ENCODE data around the gene NKIRAS2. TPM values are rescaled to one million over a fixed set of nuclear protein-coding genes. Genes with fewer than 3 reads are reported as not detected.

Gene NKIRAS2
- total and polyA plus RNA-seq, 10 donors, result 11.3 to 38.8 (median 22.7) TPM

DNA sequence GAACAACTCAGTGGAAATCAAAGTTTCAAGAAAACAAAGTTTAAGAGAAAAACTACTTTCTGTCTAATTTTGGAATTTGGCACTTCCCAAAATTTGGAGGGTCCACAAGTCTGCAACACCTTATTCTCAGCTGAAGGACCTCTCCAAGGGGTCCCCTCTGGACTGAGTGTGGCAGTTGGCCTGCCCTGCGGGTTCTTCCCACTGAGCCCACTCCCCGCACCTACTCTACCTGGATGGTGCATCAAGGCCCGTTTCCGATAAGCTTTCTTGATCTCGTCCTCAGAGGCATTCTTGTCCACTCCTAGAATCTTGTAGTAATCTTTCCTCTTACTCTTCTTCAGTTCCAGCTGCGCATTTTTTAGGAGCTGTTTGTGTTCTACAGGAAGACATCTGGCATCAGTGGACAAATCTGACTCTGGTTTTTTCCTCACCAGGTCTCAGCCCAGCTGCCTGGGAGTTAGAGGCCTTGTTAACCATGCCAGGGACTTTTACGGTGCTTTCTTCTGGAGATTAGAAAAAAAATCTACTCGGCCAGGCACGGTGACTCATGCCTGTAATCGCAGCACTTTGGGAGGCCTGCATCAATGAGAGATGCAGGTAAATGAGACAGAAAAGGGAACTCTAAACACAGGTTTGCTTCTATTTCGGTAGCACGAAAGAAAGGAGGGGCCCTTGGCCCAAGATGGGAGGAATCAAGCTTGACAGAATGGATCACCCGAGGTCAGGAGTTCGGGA lies 37.7 kb upstream of the NKIRAS2 start:
- H3K27me3 ChIP-seq (replicated peaks in 1 of 7), result no peaks in the 10 kb centered on the region
- TF ChIP-seq POLR2A (IDR thresholded peaks at IDR 0.05), result no peak
- intact Hi-C loops (cut with DNase I; ENCODE audit: low total_unique reads), result no loop called here
- peaks cover 3 to 100% (median 92%) of the 10 kb centered on the region in 6 donors for H3K36me3 ChIP-seq
- no peak overlapping the region for H3K27ac ChIP-seq
- no peak for DNase-seq
- H3K9me3 ChIP-seq, result no peaks in the 10 kb centered on the region
- H3K4me3 ChIP-seq, result no peak overlapping the region
- peaks cover 0 to 11% (median 2%) of the 10 kb centered on the region in 6 donors for H3K4me1 ChIP-seq
- 90 to 94% (median 92%) methylated on average over 14 of the region's 14 CpGs for WGBS, 5 donors

DNA sequence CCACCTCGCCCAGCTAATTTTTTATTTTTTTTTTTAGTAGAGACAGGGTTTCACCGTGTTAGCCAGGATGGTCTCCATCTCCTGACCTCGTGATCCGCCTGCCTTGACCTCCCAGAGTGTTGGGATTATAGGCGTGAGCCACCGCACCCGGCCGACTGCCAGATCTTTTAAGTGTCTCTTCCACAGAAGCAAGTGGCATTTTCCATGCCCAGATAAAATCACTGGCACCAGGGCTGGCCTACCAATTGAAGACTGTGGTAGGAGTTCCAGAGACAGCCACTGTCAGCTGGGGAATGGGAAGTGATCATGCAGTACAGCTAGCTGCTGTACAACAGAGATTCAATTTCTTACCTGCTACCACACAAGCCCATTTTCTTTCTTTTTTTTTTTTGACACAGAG lies 35.4 kb upstream of the NKIRAS2 start:
- intact Hi-C loops (cut with DNase I; ENCODE audit: low total_unique reads), result no loop called here
- no peak for DNase-seq
- H3K36me3 ChIP-seq, result peaks cover 8 to 100% (median 93%) of the 10 kb centered on the region in 6 donors

DNA sequence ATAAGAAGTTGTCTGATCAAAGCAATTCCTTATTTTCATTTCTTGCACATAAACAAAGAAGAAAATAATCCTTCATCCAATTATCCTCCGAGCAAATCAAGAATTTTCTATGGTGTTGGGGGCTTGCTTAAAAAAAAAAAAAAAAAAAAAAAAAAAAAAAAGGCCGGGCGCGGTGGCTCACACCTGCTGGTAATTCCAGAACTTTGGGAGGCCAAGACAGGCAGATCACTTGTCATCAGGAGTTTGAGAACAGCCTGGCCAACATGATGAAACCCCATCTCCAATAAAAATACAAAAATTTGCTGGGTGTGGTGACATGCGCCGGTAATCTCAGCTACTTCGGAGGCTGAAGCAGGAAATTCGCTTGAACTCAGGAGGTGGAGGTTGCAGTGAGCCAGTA lies 34.0 kb upstream of the NKIRAS2 start:
- WGBS, 5 donors, result 92 to 98% (median 97%) methylated on average over 8 of the region's 8 CpGs
- no peak overlapping the region for H3K4me3 ChIP-seq
- H3K27me3 ChIP-seq (replicated peaks in 1 of 7), result no peaks in the 10 kb centered on the region
- H3K27ac ChIP-seq, result no peak overlapping the region
- intact Hi-C loops (cut with DNase I; ENCODE audit: low total_unique reads), result no loop called here
- no peak for TF ChIP-seq POLR2A (IDR thresholded peaks at IDR 0.05)
- TF ChIP-seq, protein P1, sequence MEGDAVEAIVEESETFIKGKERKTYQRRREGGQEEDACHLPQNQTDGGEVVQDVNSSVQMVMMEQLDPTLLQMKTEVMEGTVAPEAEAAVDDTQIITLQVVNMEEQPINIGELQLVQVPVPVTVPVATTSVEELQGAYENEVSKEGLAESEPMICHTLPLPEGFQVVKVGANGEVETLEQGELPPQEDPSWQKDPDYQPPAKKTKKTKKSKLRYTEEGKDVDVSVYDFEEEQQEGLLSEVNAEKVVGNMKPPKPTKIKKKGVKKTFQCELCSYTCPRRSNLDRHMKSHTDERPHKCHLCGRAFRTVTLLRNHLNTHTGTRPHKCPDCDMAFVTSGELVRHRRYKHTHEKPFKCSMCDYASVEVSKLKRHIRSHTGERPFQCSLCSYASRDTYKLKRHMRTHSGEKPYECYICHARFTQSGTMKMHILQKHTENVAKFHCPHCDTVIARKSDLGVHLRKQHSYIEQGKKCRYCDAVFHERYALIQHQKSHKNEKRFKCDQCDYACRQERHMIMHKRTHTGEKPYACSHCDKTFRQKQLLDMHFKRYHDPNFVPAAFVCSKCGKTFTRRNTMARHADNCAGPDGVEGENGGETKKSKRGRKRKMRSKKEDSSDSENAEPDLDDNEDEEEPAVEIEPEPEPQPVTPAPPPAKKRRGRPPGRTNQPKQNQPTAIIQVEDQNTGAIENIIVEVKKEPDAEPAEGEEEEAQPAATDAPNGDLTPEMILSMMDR (IDR thresholded peaks at IDR 0.05 in 8 of 11, conservative IDR thresholded peaks at IDR 0.05 in 3 of 11), result no peak
- no peak for TF ChIP-seq POLR2AphosphoS5 (IDR thresholded peaks at IDR 0.05)
- no peak for DNase-seq
- H3K9me3 ChIP-seq, result no peaks in the 10 kb centered on the region
- peaks cover 0 to 11% (median 0%) of the 10 kb centered on the region in 6 donors for H3K4me1 ChIP-seq
- H3K36me3 ChIP-seq, result peaks cover 7 to 100% (median 95%) of the 10 kb centered on the region in 6 donors

More for the DNA sequence above, 35.4 kb upstream of the NKIRAS2 start:
- Histone ChIP-seq H3K4me3 (no peak overlapping the region), H3K27me3 (replicated peaks in 1 of 7) (no peaks in the 10 kb centered on the region), H3K4me1 (peaks cover 0 to 11% (median 0%) of the 10 kb centered on the region in 6 donors), H3K27ac (no peak overlapping the region), H3K9me3 (no peaks in the 10 kb centered on the region)
- TF ChIP-seq POLR2AphosphoS5 (IDR thresholded peaks at IDR 0.05), result peak in 2 of 3 donors; percentile 2 to 36
- TF ChIP-seq, protein P1 (IDR thresholded peaks at IDR 0.05 in 8 of 11, conservative IDR thresholded peaks at IDR 0.05 in 3 of 11), result no peak
- WGBS, 5 donors, result 71 to 89% (median 85%) methylated on average over 8 of the region's 8 CpGs

DNA sequence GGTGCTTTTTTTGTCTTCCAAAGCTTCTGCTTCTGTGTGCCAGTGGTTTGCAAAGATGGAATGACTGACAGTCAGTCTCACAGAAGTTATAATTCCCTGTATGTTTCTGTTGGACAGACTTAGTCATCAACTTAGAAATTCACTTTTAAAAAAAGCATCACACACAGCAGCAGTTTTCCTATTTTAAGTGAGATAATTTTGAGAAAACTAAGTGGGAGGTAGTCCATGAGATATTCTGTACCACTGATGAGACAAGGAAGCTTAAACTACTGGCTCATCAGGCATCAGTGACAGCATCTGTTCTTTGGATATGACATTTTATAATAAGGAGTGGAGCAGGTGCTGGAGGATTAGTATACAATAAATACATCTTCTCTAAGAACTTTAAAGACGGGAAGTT lies 33.3 kb upstream of the NKIRAS2 start:
- no peak for DNase-seq
- Histone ChIP-seq H3K4me1 (peaks cover 0 to 11% (median 0%) of the 10 kb centered on the region in 6 donors), H3K36me3 (peaks cover 7 to 100% (median 95%) of the 10 kb centered on the region in 6 donors), H3K9me3 (no peaks in the 10 kb centered on the region), H3K4me3 (no peak overlapping the region), H3K27me3 (replicated peaks in 1 of 7) (no peaks in the 10 kb centered on the region), H3K27ac (no peak overlapping the region)
- WGBS, 5 donors, result 92 to 100% (median 98%) methylated on average over 1 of the region's 1 CpG
- TF ChIP-seq, protein P1 (IDR thresholded peaks at IDR 0.05 in 8 of 11, conservative IDR thresholded peaks at IDR 0.05 in 3 of 11), result no peak
- TF ChIP-seq POLR2A (IDR thresholded peaks at IDR 0.05) (no peak), POLR2AphosphoS5 (IDR thresholded peaks at IDR 0.05) (no peak)
- intact Hi-C loops (cut with DNase I; ENCODE audit: low total_unique reads), result no loop called here
